Activated CD4-positive, alpha-beta T cell treated with anti-CD3 and anti-CD28 coated beads, Interleukin-10, Interleukin-2, amounts not matched to agents 100 ng/mL and 50 ng/mL, durations not matched to agents 16 hours and 8 hours (primary cell): ENCODE measurements around the gene ZNF627.
A peak's percentile ranks its signal among the peaks of the same experiment; 100 is the strongest.
"Not testable (repeated sequence)": the region's sequence is repeated elsewhere in the genome, so short reads cannot be mapped to it uniquely, and the experiment has no call there.

Experiments
- DNase-seq: peaks from one replicate; pipeline ENCODE4 v3.0.0-alpha.2; 2020

Gene ZNF627

DNA sequence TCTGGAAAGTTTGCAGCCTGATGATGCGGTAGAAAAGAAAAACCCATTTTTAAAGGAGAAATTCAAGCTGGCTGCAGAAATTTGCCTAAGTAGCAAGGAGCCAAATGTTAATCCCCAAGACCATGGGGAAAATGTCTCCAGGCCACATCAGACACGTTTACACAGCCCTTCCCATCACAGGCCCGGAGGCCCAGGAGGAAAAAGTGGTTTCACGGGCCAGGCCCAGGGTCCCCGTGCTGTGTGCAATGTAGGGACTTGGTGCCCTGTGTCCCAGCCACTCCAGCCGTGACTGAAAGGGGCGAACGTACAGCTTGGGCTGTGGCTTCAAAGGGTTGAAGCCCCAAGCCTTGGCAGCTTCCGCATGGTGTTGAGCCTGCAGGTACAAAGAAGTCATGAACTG, 35.9 kb downstream of the ZNF627 start:
- DNase-seq, result no peak

DNA sequence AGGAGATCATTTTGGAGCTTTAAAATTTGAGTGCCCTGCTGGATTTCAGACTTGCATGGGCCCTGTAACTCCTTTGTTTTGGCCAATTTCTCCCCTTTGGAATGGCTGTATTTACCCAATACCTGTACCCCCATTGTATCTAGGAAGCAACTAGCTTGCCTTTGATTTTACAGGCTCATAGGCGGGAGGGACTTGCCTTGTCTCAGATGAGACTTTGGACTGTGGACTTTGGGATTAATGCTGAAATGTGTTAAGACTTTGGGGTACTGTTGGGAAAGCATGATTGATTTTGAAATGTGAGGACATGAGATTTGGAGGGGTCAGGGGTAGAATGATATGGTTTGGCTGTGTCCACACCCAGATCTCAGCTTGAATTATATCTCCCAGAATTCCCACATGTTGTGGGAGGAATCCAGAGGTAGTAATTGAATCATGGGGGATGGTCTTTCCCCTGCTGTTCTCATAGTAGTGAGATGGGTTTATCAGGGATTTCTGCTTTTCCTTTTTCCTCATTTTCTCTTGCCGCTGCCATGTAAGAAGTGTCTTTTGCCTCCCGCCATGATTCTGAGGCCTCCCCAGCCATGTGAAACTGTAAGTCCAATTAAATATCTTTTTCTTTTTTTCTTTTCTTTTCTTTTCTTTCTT, 36.9 kb downstream of the ZNF627 start:
- not testable (repeated sequence) for DNase-seq

DNA sequence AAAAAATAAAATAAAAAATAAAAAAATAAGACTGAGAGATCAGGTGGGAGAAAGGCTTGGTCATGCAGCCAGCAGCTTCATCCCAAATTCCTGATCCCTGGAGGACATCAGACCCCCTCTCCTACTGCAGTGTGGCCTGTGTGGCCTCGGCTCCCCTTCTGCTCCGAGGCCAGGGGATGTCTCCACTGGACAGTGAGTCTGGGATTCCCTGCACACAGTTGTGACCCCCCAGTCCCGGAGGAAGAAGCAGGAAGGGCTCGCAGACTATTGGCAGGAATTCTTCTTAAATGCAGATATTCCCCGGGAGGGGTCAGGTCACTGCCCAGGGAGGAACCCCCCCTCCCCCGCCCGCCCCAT, 41.9 kb downstream of the ZNF627 start:
- DNase-seq, result no peak

DNA sequence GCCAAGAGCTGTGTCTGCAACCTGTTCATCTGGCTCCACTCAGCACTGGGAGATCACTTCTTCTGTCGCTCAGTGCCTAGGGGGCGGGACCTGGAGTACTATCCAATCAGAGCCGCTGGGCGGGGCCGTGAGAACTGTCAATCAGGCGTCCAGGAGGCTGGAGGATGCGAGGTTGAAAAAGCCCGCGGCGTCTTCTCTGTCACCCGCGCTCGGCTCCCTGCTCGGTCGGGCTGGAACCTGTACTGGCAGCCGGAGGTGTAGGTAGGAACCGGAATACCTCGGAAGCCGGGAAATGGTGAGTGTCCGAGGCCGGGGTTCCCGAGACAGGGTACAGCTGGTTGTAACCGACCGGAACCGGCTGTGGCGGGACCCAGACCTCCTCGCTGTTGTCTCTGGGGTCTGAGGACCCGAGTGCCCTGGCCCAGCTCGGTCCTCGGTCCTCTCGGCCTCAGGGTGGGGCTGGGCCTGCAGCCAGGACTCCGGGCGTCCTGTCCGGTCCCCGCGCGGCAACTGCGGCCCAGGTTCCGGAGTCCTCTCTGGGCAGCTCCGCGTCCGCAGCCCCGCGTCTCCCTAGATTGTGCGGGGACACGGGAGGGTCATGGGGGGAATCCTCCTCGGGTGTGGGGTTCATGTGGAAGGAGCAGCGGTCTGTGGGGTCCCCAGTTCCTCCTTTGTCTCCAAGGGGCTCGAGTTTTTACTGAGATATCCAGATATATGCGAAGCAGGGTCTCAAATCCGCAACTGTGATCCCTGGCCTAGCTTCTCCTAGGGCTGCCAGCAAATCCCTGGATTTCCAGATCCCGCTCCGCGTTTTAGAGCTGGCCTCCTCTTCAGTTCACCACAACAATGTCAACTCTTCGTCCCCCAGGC, 42.6 kb downstream of the ZNF627 start:
- DNase-seq, result peak; percentile 93

DNA sequence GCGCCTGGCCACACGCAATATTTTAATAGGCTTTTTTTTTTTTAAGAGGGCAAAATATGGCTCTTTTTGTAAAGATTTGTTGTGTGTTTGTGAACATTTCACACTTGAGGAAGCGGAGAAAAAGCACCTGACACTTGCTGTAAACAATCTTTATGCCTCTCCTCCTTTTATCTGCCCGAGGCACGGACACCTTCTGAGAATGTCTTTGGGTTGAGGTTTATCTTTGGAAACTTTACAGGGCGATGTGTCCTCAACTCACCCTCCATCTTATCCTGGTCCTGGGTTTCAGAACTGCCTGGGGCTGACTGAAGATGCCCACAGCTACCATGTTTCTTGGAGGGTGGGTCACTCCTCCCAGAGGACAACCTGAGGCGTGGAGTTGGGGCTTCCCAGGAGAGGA, 44.0 kb downstream of the ZNF627 start:
- no peak for DNase-seq

DNA sequence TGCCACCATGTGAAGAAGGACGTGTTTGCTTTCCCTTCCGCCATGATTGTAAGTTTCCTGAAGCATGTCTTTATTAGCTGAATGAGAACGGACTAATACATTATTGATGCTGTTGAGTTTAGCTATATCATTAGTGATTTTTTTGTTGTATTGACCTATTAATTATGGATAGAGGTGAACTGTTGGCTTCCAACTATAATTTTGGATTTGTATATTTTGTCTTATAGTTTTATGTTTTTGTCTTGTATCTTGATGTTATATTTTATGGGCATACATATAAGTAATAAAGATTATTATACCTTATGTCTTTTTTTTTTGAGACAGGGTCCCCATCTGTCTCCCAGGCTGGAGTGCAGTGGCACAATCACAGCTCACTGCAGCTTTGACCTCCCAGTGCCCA, 45.6 kb downstream of the ZNF627 start:
- no peak for DNase-seq

DNA sequence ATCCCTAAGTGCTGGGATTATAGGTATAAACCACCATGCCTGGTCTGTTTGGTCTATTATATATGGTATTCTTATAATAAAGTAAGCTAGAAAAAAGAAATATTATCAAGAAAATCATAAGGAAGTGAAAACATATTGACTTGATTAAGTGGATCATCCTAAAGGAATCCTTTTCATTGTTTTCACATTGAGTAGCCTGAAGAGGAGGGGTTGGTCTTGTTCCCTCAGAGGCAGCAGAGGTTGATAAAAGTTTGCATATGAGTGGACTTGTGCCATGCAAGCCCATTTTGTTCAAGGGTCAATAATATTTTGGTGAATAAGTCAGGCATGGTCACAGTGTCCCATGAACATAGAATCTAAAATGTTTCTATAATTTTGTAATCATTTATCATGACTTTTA, 52.7 kb downstream of the ZNF627 start:
- no peak for DNase-seq

DNA sequence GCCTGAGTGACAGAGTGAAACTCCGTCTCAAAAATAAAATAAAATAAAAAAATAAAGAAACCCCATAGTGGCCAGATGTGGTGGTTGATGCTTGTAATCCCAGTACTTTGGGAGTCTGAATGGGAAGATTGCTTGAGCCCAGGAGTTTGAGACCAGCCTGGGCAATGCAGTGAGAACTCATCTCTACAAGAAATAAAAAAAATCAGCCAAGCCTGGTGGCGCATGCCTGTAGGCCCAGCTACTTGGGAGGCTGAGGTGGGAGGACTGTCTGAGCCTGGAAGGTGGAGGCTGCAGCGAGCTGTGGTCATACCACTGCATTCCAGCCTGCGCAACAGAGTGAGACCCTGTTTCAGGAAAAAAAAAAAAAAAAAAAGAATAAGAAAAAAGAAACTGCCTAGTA, 53.8 kb downstream of the ZNF627 start:
- DNase-seq, result no peak

DNA sequence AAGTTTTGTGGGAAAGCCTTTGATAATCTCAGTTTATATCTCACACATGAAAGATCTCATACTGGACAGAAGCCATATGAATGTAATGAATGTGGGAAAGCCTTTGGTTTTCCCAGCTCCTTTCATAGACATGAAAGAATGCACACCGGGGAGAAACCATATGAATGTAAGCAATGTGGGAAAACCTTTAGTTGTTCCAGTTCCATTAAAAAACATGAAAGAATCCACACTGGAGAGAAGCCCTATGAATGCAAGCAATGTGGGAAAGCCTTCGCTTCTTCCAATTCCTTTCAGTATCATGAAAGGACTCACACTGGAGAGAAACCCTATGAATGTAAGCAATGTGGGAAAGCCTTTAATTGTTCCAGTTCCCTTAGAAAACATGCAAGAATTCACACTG, 54.8 kb downstream of the ZNF627 start:
- no peak for DNase-seq

DNA sequence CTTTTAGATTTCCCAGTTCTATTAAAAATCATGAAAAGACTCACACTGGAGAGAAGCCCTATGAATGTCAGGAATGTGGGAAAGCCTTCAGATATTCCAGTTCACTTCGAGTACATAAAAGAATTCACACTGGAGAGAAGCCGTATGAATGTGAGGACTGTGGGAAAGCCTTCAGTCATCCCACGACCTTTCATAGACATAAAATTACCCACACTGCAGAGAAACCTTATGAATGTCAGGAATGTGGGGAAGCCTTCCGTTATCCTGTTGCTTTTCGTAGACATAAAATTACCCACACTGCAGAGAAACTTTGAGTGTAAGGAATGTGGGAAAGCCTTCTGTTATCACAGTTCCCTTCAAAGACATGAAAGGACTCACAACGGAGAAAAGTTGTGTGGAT, 55.2 kb downstream of the ZNF627 start:
- DNase-seq, result no peak

DNA sequence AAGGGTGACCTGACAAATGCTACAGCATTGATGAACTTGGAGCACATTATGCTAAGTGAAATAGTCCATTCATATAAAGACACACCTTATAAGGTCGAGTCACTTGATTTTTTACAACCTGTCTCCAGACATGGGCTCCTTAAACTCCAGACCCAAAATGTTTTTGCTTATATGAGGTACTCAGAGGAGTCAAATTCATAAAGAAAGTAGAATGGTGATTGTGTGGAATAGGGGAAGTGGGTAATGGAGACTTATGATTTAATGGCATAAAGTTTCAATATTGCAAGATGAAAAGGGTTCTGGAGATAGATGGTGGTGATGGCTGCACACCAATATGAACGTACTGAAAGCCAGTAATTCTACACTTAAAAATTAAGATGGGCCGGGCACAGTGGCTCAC, 59.3 kb downstream of the ZNF627 start:
- DNase-seq, result no peak

DNA sequence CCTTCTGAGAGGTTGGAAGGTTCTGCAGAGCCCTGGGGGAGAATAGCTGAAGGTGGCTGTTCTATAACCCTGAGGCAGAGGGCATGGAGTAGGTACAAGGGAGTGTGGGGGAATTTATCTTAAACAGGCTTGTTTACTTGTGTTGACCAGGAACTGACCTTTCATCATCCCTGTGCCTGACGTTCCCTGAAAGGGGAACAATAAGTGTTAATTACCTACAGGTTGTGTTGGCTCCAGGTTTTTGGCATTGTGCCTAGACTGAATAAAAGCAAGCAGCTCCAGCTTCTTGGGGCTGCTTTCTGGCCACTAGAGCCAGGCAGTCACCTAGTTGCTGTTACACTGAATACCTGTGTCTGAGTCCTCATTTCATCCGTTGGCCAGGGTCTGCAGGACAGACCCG, 60.0 kb downstream of the ZNF627 start:
- DNase-seq, result no peak

DNA sequence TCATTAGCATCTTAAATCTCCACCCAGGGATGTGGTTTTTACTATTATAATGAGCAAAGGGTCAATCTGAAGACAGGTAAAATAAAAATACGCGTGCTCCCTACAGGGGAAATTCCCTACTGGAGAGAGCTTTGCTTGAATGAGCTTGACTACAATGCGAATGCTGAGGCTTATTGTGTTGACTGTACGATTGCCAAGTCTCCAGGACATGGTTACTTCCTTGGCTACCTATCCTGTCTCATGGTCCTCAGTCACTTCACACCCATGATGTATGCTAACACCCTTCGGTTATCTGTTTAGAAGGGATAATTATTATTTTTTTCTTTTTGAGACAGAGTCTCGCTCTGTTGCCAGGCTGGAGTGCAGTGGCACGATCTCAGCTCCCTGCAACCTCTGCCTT, 61.7 kb downstream of the ZNF627 start:
- DNase-seq, result no peak

DNA sequence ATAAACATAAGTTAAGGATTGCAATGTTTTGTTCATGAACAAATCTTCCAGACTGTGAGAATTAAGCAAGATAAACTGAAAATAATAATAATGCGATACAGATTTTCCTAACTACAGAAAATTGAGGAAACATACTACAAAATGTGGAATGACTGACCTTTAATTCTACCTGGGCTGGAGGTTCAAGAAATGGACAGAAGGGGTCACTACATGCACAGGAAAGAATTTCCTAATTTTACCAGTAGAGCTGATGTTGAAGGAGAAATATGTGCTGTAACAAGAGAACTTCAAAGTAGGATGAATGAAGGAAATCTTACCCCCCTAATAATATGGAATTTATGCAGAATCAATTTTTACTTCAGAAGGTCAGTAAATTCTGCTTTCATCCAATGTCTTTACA, 62.3 kb downstream of the ZNF627 start:
- DNase-seq, result no peak

DNA sequence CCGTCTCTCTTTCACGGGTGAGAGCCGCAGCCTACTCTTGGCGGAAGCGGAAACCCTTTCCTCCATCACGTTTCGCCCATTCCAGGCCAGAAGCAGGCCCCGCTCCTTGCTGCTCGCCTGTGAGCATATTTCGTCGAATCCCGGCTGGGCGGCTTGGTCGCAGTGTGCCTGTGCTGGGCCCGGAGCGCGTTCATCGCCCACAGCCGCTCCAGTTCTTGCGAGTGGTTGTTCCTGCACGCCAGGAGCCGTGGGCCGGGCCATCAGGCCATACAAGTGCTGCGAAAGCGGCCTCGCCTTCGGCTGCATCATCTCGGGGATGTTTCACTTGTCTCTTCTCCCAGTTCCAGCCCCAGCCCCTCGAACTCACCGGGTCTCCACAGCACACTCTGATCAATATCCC, 65.0 kb downstream of the ZNF627 start:
- no peak for DNase-seq

DNA sequence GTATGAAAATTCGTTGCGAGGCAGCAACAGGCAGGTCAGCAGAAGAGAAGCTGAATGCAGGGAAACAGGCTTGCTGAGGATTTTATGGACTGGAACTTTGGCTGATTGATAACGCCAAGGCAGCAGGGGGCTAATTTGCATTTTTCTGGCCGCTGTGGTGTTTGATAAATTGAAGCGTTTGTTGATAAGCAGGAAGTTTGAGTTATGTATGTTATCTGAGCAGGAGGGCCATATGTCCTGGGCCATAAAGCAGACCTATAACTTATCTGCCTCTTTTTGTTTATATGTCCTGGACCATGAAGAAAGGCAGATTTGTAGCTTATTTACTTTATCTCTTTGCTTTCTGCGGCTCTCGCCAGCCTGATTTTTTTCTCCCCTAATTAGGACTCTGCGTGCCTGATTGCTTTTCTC, 65.9 kb downstream of the ZNF627 start:
- no peak for DNase-seq
